Endothelial cell of coronary artery (primary cell): ENCODE results near the gene NUS1. TPM values are rescaled to one million over a fixed set of nuclear protein-coding genes. Genes with fewer than 3 reads are reported as not detected.

ENCODE experiments used
- total RNA-seq: library from RNA; depleted of rRNA; stranded (reverse); fragments of >200 nt; gene quantifications from 2 replicates; pipeline ENCODE4 v1.2.3, GENCODE V29; 2014

NUS1 gene
- 14.3 and 18.0 TPM in 2 replicates for total RNA-seq

DNA sequence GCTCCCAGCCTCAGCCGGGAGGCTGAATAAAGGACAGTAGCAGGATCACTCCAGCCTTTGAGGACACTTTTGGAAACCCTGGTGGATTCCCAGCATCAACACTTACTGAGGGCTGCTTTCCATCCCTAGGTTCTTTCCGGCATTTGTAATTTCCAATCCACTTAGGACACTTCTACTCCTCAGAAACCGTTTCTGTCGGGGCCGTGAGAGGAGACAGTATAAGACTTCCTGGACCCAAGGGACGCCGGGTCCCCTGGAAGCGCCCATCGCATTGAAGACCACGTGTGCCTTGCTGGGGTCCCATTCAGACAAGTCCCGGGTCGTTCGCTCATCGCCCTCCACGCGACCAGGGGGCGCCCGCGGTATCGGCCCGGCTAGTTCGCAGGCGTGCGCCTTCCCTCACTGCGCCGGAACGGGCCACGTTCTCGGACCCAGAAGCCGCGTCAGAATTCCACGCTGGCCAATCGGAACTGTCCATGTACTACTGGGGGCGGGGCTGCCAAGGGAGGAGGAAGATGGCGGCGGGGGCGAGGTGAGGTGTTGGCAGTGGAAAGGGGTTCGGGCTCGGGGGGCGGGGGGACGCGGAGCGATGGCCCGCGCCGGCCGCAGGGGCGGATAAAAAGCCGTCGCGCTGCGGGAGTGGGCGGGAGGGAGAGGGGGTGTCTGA is at the start of gene NUS1:
Gene NUS1 (plus strand): TSS at position 479 of the 667 bp plus-strand sequence. CDS start 202 bp downstream, outside the sequence.

Other genes with a start within 250 kb of the NUS1 start
- under 0.01 TPM in 1 of 2 replicates, not detected in the other for gene ROS1, start 249.5 kb upstream of the NUS1 start, total RNA-seq
- 37.0 and 37.7 TPM in 2 replicates for gene DCBLD1, start 192.8 kb upstream of the NUS1 start, total RNA-seq
- 25.1 and 33.1 TPM in 2 replicates for gene GOPC, start 73.0 kb upstream of the NUS1 start, total RNA-seq
- not detected in 2 replicates for gene SLC35F1, start 231.8 kb downstream of the NUS1 start, total RNA-seq